ENCODE results near the gene RGS21.

GRCh38 chr1:192349314-192349713 lies 32.5 kb downstream of the RGS21 start:
- TF ChIP-seq CTCF (conservative IDR thresholded peaks at IDR 0.05; ENCODE audit: low read length) (no peak), EZH2phosphoT487 (IDR thresholded peaks at IDR 0.05; ENCODE audit: borderline replicate concordance, low read depth, low read length) (no peak)
